ENCODE results near the gene CORO2B. TPM values are rescaled to one million over a fixed set of nuclear protein-coding genes. Genes with fewer than 3 reads are reported as not detected.

Gene CORO2B
- total RNA-seq, 2 donors from 2014 or later: 1.0 to 4.0 TPM

- intact Hi-C loops (cut with DNase I): no loop called here
- ATAC-seq (no peak), DNase-seq (no peak)
- no peak for TF ChIP-seq CTCF (IDR thresholded peaks at IDR 0.05)
- no peak for TF ChIP-seq POLR2A (IDR thresholded peaks at IDR 0.05)
- Histone ChIP-seq H3K27me3 (no peaks in the 10 kb centered on the region), H3K36me3 (replicated peaks in 1 of 2; ENCODE audit: insufficient read depth in 1 of 2, low read depth in 2 of 2) (no peaks in the 10 kb centered on the region), H3K4me3 (no peak overlapping the region), H3K4me1 (no peaks in the 10 kb centered on the region), H3K9me3 (no peaks in the 10 kb centered on the region), H3K27ac (no peak overlapping the region)
- WGBS, 2 donors: 53 to 78% methylated on average over 4 to 10 of the region's 10 CpGs
Measured at GRCh38 chr15:68711406-68711805, 132.6 kb downstream of the CORO2B start.

GRCh38 chr15:68712886-68713285, 134.1 kb downstream of the CORO2B start:
- WGBS, 2 donors: 69 to 77% methylated on average over 4 of the region's 4 CpGs
- no peaks in the 10 kb centered on the region for H3K27me3 ChIP-seq
- no peaks in the 10 kb centered on the region for H3K9me3 ChIP-seq
- H3K4me1 ChIP-seq: no peaks in the 10 kb centered on the region
- H3K4me3 ChIP-seq: no peak overlapping the region
- no peak overlapping the region for H3K27ac ChIP-seq
- ATAC-seq (no peak), DNase-seq (no peak)
- intact Hi-C loops (cut with DNase I): no loop called here
- no peaks in the 10 kb centered on the region for H3K36me3 ChIP-seq (replicated peaks in 1 of 2; ENCODE audit: insufficient read depth in 1 of 2, low read depth in 2 of 2)
- no peak for TF ChIP-seq CTCF (IDR thresholded peaks at IDR 0.05)
- TF ChIP-seq POLR2A (IDR thresholded peaks at IDR 0.05): no peak

- 51 to 77% methylated on average over 6 to 9 of the region's 9 CpGs for WGBS, 2 donors
- intact Hi-C loops (cut with DNase I): no loop called here
- ATAC-seq: no peak
- Histone ChIP-seq H3K27ac (no peak overlapping the region), H3K27me3 (no peaks in the 10 kb centered on the region), H3K4me1 (no peaks in the 10 kb centered on the region), H3K4me3 (no peak overlapping the region), H3K36me3 (replicated peaks in 1 of 2; ENCODE audit: insufficient read depth in 1 of 2, low read depth in 2 of 2) (no peaks in the 10 kb centered on the region), H3K9me3 (no peaks in the 10 kb centered on the region)
- no peak for TF ChIP-seq CTCF (IDR thresholded peaks at IDR 0.05)
- TF ChIP-seq POLR2A (IDR thresholded peaks at IDR 0.05): no peak
- no peak for DNase-seq
Measured at GRCh38 chr15:68713874-68714273, 135.1 kb downstream of the CORO2B start.

GRCh38 chr15:68715111-68715510, 136.3 kb downstream of the CORO2B start:
- TF ChIP-seq POLR2A (IDR thresholded peaks at IDR 0.05) (no peak), CTCF (IDR thresholded peaks at IDR 0.05) (no peak)
- DNase-seq (no peak), ATAC-seq (no peak)
- H3K27ac ChIP-seq: no peak overlapping the region
- no peaks in the 10 kb centered on the region for H3K9me3 ChIP-seq
- no peaks in the 10 kb centered on the region for H3K27me3 ChIP-seq
- H3K4me1 ChIP-seq: no peaks in the 10 kb centered on the region
- intact Hi-C loops (cut with DNase I): no loop called here
- WGBS, 2 donors: 84 to 88% methylated on average over 6 to 8 of the region's 8 CpGs
- H3K36me3 ChIP-seq (replicated peaks in 1 of 2; ENCODE audit: insufficient read depth in 1 of 2, low read depth in 2 of 2): no peaks in the 10 kb centered on the region
- no peak overlapping the region for H3K4me3 ChIP-seq

- TF ChIP-seq POLR2A (IDR thresholded peaks at IDR 0.05) (no peak), CTCF (IDR thresholded peaks at IDR 0.05) (no peak)
Measured at GRCh38 chr15:68717951-68718350, 139.2 kb downstream of the CORO2B start.

More at GRCh38 chr15:68717951-68718350, 139.2 kb downstream of the CORO2B start:
- intact Hi-C loops (cut with DNase I): no loop called here
- Histone ChIP-seq H3K36me3 (replicated peaks in 1 of 2; ENCODE audit: insufficient read depth in 1 of 2, low read depth in 2 of 2) (no peaks in the 10 kb centered on the region), H3K4me1 (no peaks in the 10 kb centered on the region), H3K9me3 (no peaks in the 10 kb centered on the region), H3K4me3 (no peak overlapping the region), H3K27ac (no peak overlapping the region), H3K27me3 (no peaks in the 10 kb centered on the region)
- ATAC-seq (no peak), DNase-seq (no peak)
- WGBS, 2 donors: 46 to 54% methylated on average over 3 of the region's 3 CpGs
